HG03039 (cell line): Measurements from ENCODE around the gene FBF1.
A peak's percentile ranks its signal among the peaks of the same experiment; 100 is the strongest.

Source experiments
- ATAC-seq: cut with Tn5 transposase; IDR thresholded peaks from one replicate; pipeline ENCODE4 v1.9.1; 2021; ENCODE audit warnings: mild to moderate bottlenecking, moderate library complexity; ENCODE audit not compliant: unreplicated experiment

FBF1 gene

GRCh38 chr17:75917141-75917916, 23.5 kb downstream of the FBF1 start:
- ATAC-seq: no peak

GRCh38 chr17:75915268-75915667, 25.6 kb downstream of the FBF1 start:
- no peak for ATAC-seq

DNA sequence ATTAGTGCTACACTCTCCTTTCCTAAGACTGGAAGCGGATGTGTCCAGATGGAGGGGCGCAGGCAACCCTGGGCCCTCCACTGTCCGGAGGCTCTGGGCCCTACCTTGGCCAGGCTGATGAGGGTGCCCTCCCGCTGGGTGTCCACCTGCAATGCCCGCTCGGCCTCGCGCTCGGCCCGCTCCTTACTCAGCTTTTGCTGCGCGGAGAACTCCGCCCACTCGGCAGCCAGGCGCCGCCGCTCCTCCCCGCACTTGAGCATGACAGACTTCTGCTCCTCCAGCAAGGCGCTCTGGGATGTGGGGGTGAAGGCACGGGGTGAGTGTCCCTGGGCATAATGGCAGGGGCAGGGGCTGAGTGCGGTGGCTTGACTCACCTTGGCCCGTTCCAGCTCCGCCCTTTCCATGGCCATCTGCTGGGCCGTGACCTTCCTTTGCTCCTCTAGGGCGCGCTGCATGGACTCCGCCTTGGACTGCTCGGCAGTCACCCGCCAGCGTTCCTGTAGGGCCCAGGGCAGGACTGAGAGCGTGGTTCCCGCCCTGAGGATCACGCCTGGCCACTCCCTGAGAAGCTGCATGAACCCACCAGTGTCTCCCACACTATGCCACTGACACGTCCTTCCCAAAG, 26.1 kb downstream of the FBF1 start:
- ATAC-seq: no peak

- no peak for ATAC-seq
Measured at GRCh38 chr17:75913537-75914210, 27.2 kb downstream of the FBF1 start.

DNA sequence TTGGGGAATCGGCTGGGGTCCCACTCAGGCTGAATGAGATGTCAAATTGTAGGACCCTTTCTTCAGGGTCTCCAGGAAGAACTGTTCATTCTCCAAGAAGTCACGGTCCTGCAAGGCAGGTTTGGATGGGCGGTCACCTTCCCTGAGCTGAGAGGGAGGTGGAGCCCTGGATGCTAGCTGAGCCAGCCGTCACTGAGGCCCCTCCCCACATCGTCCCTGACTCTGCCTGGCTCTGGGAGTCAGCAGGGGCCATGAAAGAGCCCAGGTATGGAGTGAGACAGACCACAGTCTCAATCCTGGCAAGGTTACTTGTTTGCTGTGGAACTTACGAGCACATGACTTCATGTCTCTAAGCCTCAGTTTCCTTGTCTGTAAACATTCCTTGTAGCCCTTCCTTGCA, 30.1 kb downstream of the FBF1 start:
- ATAC-seq: no peak

- no peak for ATAC-seq
Measured at GRCh38 chr17:75909812-75910274, 31.0 kb downstream of the FBF1 start.

DNA sequence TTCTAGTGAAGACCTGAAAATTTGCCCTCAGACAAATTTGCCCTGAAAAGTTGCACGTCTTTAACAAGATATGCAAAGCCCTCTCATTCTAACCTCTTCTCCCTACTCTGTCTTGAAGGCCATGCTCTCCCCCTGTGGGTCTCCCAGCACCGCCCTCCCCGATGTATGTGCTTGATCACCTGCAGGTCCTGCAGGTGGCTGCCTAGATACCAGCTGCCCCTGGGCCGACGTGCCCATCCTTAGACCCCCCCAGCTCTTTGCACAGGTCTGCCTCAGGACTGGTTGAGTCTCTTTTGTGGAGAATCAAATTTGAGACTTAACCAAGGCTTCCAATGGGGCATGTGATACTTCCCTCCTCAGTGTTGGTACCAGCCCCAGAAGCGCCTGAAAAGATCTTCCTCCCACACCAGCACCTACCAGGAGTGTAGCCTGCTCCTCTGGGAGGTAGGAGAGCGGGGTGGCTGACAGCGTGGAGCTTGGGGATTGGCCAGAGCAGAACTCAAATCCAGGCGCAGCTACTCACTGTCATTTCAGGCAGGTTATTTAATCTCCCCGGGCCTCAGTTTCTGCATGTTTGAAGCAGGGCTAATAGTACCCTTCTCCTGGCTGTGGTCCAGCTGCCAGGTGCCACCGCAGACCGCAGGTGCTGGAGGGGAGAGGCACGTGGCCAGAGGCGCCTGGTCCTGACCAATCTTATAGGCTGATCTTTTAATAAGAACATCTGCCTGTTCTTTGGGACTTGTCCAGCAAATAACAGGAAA, 31.6 kb downstream of the FBF1 start:
- no peak for ATAC-seq

DNA sequence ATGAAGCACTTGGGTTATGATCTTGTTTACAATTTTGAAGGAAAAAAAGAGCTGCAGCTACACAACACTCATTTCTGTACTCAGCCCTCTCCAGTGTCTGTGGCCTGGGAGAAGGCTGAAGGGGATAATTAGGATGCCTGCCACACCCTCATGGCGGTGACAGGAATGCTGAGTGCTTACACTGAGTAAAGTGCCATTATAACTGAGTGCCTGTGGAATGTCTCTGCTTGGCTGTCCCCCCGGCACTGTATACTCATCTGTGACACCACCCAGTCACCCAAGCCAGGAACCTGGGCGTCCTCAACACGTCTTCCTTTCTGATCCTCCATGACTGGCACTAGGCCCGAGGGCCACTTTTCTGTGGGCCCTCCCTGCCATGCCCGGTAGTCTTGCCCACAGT, 32.6 kb downstream of the FBF1 start:
- ATAC-seq: no peak

DNA sequence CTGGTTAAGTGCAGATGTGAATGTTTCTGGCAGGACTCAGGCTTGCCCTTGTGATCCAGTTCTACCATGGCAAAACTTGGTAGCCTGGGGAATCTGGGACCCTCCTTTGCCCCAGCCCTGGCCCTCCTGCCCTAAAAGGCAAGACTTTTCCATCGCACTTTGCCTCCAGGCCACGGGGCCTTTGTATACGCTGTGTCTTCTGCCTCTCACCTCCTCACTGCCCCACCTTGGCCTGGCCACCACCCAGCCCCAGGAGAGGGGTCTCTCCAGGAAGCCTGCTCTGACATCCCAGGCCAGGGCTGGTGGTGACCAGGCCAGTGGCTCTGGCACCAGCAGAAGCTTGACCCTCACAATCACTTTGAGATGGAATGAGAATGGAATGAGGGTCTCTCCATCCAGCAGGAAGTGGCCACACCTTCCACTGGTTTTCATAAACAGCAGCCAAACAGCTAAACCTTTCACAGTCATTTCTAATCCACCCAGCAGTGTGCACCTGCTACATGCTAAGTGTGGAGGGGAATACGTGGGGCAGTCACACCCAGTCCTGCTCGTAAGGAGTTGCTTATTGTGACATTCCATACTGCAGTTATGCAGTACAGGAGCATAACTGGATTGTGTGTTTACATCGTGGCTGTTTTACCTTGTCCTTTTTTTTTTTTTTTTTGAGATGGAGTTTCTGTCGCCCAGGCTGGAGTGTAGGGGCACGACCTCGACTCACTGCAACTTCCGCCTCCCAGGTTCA, 34.5 kb downstream of the FBF1 start:
- no peak for ATAC-seq

GRCh38 chr17:75904749-75905521, 35.9 kb downstream of the FBF1 start, which contains the start of gene MRPL38:
TSS of gene MRPL38 (minus strand) at chr17:75904884. CDS start at chr17:75904875, 9 bp downstream.
- ATAC-seq: peak; percentile 92

- ATAC-seq: no peak
Measured at GRCh38 chr17:75902406-75902805, 38.4 kb downstream of the FBF1 start.

- no peak for ATAC-seq
Measured at GRCh38 chr17:75901727-75902126, 39.1 kb downstream of the FBF1 start.

- no peak for ATAC-seq
Measured at GRCh38 chr17:75900691-75901533, 39.9 kb downstream of the FBF1 start.

GRCh38 chr17:75899767-75900468, 40.9 kb downstream of the FBF1 start:
- ATAC-seq: no peak

- ATAC-seq: no peak
Measured at GRCh38 chr17:75899353-75899752, 41.5 kb downstream of the FBF1 start.

- no peak for ATAC-seq
Measured at GRCh38 chr17:75898791-75899190, 42.1 kb downstream of the FBF1 start.

DNA sequence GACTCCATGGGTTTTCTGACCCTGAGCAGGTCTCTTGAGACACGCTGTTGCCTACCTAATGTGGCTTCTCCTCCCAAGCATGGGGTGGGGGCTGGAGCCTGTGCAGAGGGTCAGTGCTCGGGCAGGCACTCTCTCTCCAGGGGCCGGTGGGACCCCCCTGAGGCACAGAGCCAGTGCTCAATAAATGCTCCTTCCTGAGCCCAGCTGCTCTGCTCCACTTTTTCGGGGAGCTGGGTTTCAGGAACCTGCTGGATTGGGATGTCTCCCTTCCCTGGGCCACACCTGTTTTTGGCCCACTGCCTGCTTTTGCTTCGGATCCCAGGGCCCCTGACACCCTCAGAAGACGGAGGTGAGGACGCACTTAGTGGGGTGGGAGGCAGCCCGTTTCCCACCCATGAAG, 42.8 kb downstream of the FBF1 start:
- ATAC-seq: no peak
